Nucleus accumbens (tissue), 56 donors: ENCODE results near the gene MAPKAPK5.
"Not testable (repeated sequence)": the region's sequence is repeated elsewhere in the genome, so short reads cannot be mapped to it uniquely, and the experiment has no call there.

Experiments used
- DNase-seq, 56 donors: peaks; one replicate each; lab custom pipeline; 2025; lab: John Stamatoyannopoulos, UW

The MAPKAPK5 gene

GRCh38 chr12:111826992-111827391 lies 15.0 kb upstream of the MAPKAPK5 start:
- DNase-seq, result no peak

- DNase-seq, result no peak
Measured at GRCh38 chr12:111827907-111828306, 14.1 kb upstream of the MAPKAPK5 start.

GRCh38 chr12:111828338-111828979 lies 13.6 kb upstream of the MAPKAPK5 start:
- DNase-seq, result no peak

- DNase-seq, result not testable (repeated sequence)
Measured at GRCh38 chr12:111829635-111830034, 12.4 kb upstream of the MAPKAPK5 start.

GRCh38 chr12:111834740-111835386 lies 7.2 kb upstream of the MAPKAPK5 start:
- not testable (repeated sequence) for DNase-seq

GRCh38 chr12:111835531-111836181 lies 6.4 kb upstream of the MAPKAPK5 start:
- not testable (repeated sequence) for DNase-seq

- no peak for DNase-seq
Measured at GRCh38 chr12:111838353-111838752, 3.7 kb upstream of the MAPKAPK5 start.

- DNase-seq, result no peak
Measured at GRCh38 chr12:111840807-111841206, 1.2 kb upstream of the MAPKAPK5 start.

- DNase-seq, result peak in 2 of 56 donors; percentile 25 to 30
Measured at GRCh38 chr12:111841236-111841749, 735 bp upstream of the MAPKAPK5 start.

GRCh38 chr12:111842556-111843396 lies 748 bp downstream of the MAPKAPK5 start:
- DNase-seq, result peak in 8 of 56 donors; percentile 8 to 42 (median 26)

- no peak for DNase-seq
Measured at GRCh38 chr12:111846016-111846415, 4.0 kb downstream of the MAPKAPK5 start.

GRCh38 chr12:111850526-111850925 lies 8.5 kb downstream of the MAPKAPK5 start:
- no peak for DNase-seq

GRCh38 chr12:111858186-111858585 lies 16.2 kb downstream of the MAPKAPK5 start:
- no peak for DNase-seq

- no peak for DNase-seq
Measured at GRCh38 chr12:111858778-111859177, 16.8 kb downstream of the MAPKAPK5 start.

GRCh38 chr12:111864913-111865312 lies 22.9 kb downstream of the MAPKAPK5 start:
- no peak for DNase-seq

- no peak for DNase-seq
Measured at GRCh38 chr12:111867531-111867930, 25.5 kb downstream of the MAPKAPK5 start.

- DNase-seq, result no peak
Measured at GRCh38 chr12:111868676-111869588, 26.9 kb downstream of the MAPKAPK5 start.

- DNase-seq, result no peak
Measured at GRCh38 chr12:111869671-111870070, 27.6 kb downstream of the MAPKAPK5 start.

- peak in 1 of 56 donors; percentile 1 for DNase-seq
Measured at GRCh38 chr12:111870216-111870615, 28.2 kb downstream of the MAPKAPK5 start.
